Astrocyte (in vitro differentiated cells and primary cell): ENCODE data around the gene LIPM. TPM values are rescaled to one million over a fixed set of nuclear protein-coding genes. Genes with fewer than 3 reads are reported as not detected.
"Not testable (repeated sequence)": the region's sequence is repeated elsewhere in the genome, so short reads cannot be mapped to it uniquely, and the experiment has no call there.

Experiments used
- DNase-seq: peaks from one replicate; pipeline ENCODE4 v3.0.0-alpha.2; 2010; ENCODE audit warnings: low read depth
- FAIRE-seq: peaks from 2 replicates; lab custom pipeline; 2011; peaks lifted over from hg19 to GRCh38; lab: Jason Lieb, UNC
- H2AFZ ChIP-seq: 2 replicates; pipeline ENCODE4 v1.6.0; 2012; ENCODE audit warnings: low read depth, low read length, inconsistent platforms
- H3K27ac ChIP-seq: 2 replicates; pipeline ENCODE4 v1.5.1; 2011; ENCODE audit warnings: low read depth, low read length, inconsistent platforms
- H3K27me3 ChIP-seq: 2 replicates; pipeline ENCODE4 v1.6.0; 2011; ENCODE audit warnings: low read length, inconsistent platforms; ENCODE audit not compliant: insufficient read depth
- H3K36me3 ChIP-seq: 2 replicates; pipeline ENCODE4 v1.5.1; 2011; ENCODE audit warnings: low read length, inconsistent platforms; ENCODE audit not compliant: insufficient read depth
- H3K4me1 ChIP-seq: 2 replicates; pipeline ENCODE4 v1.5.1; 2011; ENCODE audit warnings: low read length, inconsistent platforms; ENCODE audit not compliant: insufficient read depth
- H3K4me2 ChIP-seq: 2 replicates; pipeline ENCODE4 v1.6.0; 2012; ENCODE audit warnings: low read length, inconsistent platforms
- H3K4me3 ChIP-seq: 2 replicates; pipeline ENCODE4 v1.5.1; 2011; ENCODE audit warnings: low read depth, mild to moderate bottlenecking, low read length, inconsistent platforms; ENCODE audit not compliant: insufficient read depth
- H3K79me2 ChIP-seq: 2 replicates; pipeline ENCODE4 v1.6.0; 2012; ENCODE audit warnings: mild to moderate bottlenecking, low read length, inconsistent platforms; ENCODE audit not compliant: insufficient read depth
- H3K9ac ChIP-seq: 2 replicates; pipeline ENCODE4 v1.6.0; 2012; ENCODE audit warnings: mild to moderate bottlenecking, low read length, inconsistent platforms
- H3K9me3 ChIP-seq: 2 replicates; pipeline ENCODE4 v1.5.1; 2012; ENCODE audit warnings: low read depth, mild to moderate bottlenecking, low read length, inconsistent platforms; ENCODE audit not compliant: insufficient read depth
- H4K20me1 ChIP-seq: 2 replicates; pipeline ENCODE4 v1.6.0; 2012; ENCODE audit warnings: low read length, inconsistent platforms; ENCODE audit not compliant: insufficient read depth
- H3K27ac Mint-ChIP-seq: one replicate; pipeline ENCODE4 v1.8.0; 2021; ENCODE audit warnings: mild to moderate bottlenecking, mixed read lengths; ENCODE audit not compliant: unreplicated experiment
- H3K27me3 Mint-ChIP-seq: one replicate; pipeline ENCODE4 v1.8.0; 2021; ENCODE audit warnings: low read depth, mixed read lengths; ENCODE audit not compliant: unreplicated experiment
- H3K36me3 Mint-ChIP-seq: one replicate; pipeline ENCODE4 v1.8.0; 2021; ENCODE audit warnings: low read depth, mixed read lengths; ENCODE audit not compliant: unreplicated experiment
- H3K4me1 Mint-ChIP-seq: one replicate; pipeline ENCODE4 v1.8.0; 2021; ENCODE audit warnings: low read depth, mixed read lengths; ENCODE audit not compliant: unreplicated experiment
- H3K4me3 Mint-ChIP-seq: one replicate; pipeline ENCODE4 v1.8.0; 2021; ENCODE audit warnings: mild to moderate bottlenecking, moderate library complexity, mixed read lengths; ENCODE audit not compliant: unreplicated experiment
- H3K9me3 Mint-ChIP-seq: one replicate; pipeline ENCODE4 v1.8.0; 2021; ENCODE audit warnings: mild to moderate bottlenecking, mixed read lengths; ENCODE audit not compliant: unreplicated experiment
- EZH2 ChIP-seq: IDR thresholded peaks from 2 replicates; pipeline ENCODE4 v1.6.1; 2012; ENCODE audit warnings: mild to moderate bottlenecking, low read length, inconsistent platforms; ENCODE audit not compliant: insufficient read depth
- total RNA-seq: library from RNA; stranded (reverse); gene quantifications from 2 replicates; pipeline ENCODE4 v1.2.1, GENCODE V29; 2021
- TF ChIP-seq, protein P1 (sequence below): IDR thresholded peaks from 2 replicates; pipeline ENCODE4 v1.5.1; 2011; ENCODE audit warnings: low read depth, mild to moderate bottlenecking, inconsistent platforms, low read length, moderate library complexity; ENCODE audit not compliant: insufficient read depth

LIPM gene
- total RNA-seq, 1 donor from 2014 or later, result not detected

DNA sequence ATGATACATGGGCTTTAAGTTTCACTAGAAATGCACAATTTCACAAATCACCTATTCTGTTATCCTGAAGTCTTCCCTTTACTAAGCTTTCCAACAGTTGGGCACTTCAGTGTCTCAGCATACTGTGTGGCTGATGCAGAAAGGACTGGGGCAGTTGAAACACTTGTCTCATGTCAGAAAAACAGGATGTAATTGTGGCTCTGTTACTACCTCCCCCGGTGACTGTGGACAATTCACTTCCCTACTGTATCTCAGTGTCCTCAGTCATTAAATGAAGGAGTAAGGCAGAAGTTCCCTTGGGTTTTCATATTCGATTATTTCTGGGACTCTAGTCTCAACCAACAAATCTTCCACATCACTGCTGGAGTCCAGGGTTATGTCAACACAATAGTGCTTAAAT, 31.2 kb downstream of the LIPM start:
- no peak overlapping the region for H3K27ac ChIP-seq
- no peaks in the 10 kb centered on the region for H3K9me3 ChIP-seq
- no peaks in the 10 kb centered on the region for H3K36me3 ChIP-seq
- H3K27me3 Mint-ChIP-seq, result peaks cover 2% of the 10 kb centered on the region
- H3K79me2 ChIP-seq, result no peaks in the 10 kb centered on the region
- H3K4me3 ChIP-seq, result no peak overlapping the region
- H2AFZ ChIP-seq, result no peak overlapping the region
- no peaks in the 10 kb centered on the region for H4K20me1 ChIP-seq
- no peak overlapping the region for H3K4me3 Mint-ChIP-seq
- no peaks in the 10 kb centered on the region for H3K4me1 ChIP-seq
- H3K9me3 Mint-ChIP-seq, result no peaks in the 10 kb centered on the region
- H3K4me1 Mint-ChIP-seq, result no peaks in the 10 kb centered on the region
- H3K27ac Mint-ChIP-seq, result no peak overlapping the region
- H3K36me3 Mint-ChIP-seq, result no peaks in the 10 kb centered on the region
- FAIRE-seq (no peak), DNase-seq (no peak)
- no peak for TF ChIP-seq EZH2
- TF ChIP-seq, protein P1, sequence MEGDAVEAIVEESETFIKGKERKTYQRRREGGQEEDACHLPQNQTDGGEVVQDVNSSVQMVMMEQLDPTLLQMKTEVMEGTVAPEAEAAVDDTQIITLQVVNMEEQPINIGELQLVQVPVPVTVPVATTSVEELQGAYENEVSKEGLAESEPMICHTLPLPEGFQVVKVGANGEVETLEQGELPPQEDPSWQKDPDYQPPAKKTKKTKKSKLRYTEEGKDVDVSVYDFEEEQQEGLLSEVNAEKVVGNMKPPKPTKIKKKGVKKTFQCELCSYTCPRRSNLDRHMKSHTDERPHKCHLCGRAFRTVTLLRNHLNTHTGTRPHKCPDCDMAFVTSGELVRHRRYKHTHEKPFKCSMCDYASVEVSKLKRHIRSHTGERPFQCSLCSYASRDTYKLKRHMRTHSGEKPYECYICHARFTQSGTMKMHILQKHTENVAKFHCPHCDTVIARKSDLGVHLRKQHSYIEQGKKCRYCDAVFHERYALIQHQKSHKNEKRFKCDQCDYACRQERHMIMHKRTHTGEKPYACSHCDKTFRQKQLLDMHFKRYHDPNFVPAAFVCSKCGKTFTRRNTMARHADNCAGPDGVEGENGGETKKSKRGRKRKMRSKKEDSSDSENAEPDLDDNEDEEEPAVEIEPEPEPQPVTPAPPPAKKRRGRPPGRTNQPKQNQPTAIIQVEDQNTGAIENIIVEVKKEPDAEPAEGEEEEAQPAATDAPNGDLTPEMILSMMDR, result no peak
- H3K4me2 ChIP-seq, result no peak overlapping the region
- no peak overlapping the region for H3K9ac ChIP-seq
- no peaks in the 10 kb centered on the region for H3K27me3 ChIP-seq

DNA sequence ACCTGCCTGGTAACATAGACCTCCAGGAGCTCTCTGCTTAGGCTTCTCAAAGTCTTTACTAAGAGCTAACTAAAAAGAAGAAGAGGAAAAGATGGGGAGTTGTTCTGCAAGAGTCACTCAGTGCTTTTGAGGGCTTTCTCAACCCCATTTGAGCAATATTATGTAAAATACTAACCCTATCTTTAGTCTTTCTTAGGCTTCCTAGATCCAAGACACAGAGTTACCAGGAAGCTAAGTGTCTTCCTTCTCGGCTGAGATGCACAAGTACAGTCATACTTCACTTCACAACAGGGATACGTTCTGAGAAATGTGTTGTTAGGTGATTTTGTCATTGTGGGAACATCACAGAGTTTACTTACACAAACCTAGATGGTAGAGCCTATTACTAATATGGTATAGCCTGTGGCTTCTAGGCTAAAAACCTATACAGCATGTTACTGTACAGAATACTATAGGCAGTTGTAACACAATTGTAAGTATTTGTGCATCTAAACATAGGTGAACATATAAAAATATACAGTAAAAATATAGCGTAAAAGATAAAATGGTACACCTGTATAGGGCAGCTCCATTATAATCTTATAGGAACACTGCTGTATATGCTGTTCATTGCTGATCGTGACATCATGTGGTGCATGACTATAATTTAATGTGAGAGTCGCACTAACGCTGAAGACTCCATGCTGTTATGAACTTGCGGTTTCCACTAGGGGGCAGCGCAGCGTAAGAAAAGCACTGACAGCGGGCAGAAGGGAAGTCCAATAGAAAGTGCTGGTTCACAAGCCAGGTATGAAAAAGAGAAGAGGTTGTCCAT, 32.8 kb downstream of the LIPM start:
- TF ChIP-seq, protein P1, result peak; percentile 94
- no peak for TF ChIP-seq EZH2
- Mint-ChIP-seq H3K4me3 (no peak overlapping the region), H3K27me3 (peaks cover 4% of the 10 kb centered on the region), H3K36me3 (no peaks in the 10 kb centered on the region), H3K4me1 (no peaks in the 10 kb centered on the region), H3K27ac (no peak overlapping the region), H3K9me3 (no peaks in the 10 kb centered on the region)
- FAIRE-seq, result peak; percentile 80
- Histone ChIP-seq H3K79me2 (no peaks in the 10 kb centered on the region), H3K4me2 (no peak overlapping the region), H3K27ac (no peak overlapping the region), H3K27me3 (no peaks in the 10 kb centered on the region), H3K9me3 (no peaks in the 10 kb centered on the region), H3K9ac (no peak overlapping the region), H2AFZ (no peak overlapping the region), H3K4me3 (no peak overlapping the region), H4K20me1 (no peaks in the 10 kb centered on the region), H3K36me3 (no peaks in the 10 kb centered on the region), H3K4me1 (no peaks in the 10 kb centered on the region)
- DNase-seq, result peak; percentile 67

DNA sequence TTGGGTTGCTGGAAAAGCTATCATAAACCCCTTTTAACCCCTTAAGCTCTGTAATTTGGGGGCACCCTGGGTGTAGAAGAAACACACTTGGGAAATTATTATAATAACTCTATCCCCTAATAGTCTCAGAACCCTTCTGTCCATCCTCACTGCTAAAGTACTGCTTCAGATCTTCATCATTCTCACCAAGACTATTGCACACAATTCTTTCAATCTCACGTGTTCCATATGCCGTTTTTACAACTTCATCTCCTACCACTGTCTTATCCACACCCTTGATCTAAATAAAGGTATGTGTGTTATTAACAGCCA, 33.3 kb downstream of the LIPM start:
- TF ChIP-seq, protein P1, result no peak
- no peak for TF ChIP-seq EZH2
- no peaks in the 10 kb centered on the region for H3K9me3 Mint-ChIP-seq
- H3K27ac ChIP-seq, result no peak overlapping the region
- H3K27me3 ChIP-seq, result no peaks in the 10 kb centered on the region
- FAIRE-seq, result no peak
- H4K20me1 ChIP-seq, result no peaks in the 10 kb centered on the region
- no peak overlapping the region for H3K9ac ChIP-seq
- no peak for DNase-seq
- no peaks in the 10 kb centered on the region for H3K9me3 ChIP-seq
- H3K36me3 Mint-ChIP-seq, result no peaks in the 10 kb centered on the region
- no peak overlapping the region for H2AFZ ChIP-seq
- H3K79me2 ChIP-seq, result no peaks in the 10 kb centered on the region
- H3K27me3 Mint-ChIP-seq, result peaks cover 6% of the 10 kb centered on the region
- H3K36me3 ChIP-seq, result no peaks in the 10 kb centered on the region
- no peaks in the 10 kb centered on the region for H3K4me1 Mint-ChIP-seq
- no peak overlapping the region for H3K4me2 ChIP-seq
- H3K27ac Mint-ChIP-seq, result no peak overlapping the region
- no peak overlapping the region for H3K4me3 Mint-ChIP-seq
- no peak overlapping the region for H3K4me3 ChIP-seq
- H3K4me1 ChIP-seq, result no peaks in the 10 kb centered on the region

DNA sequence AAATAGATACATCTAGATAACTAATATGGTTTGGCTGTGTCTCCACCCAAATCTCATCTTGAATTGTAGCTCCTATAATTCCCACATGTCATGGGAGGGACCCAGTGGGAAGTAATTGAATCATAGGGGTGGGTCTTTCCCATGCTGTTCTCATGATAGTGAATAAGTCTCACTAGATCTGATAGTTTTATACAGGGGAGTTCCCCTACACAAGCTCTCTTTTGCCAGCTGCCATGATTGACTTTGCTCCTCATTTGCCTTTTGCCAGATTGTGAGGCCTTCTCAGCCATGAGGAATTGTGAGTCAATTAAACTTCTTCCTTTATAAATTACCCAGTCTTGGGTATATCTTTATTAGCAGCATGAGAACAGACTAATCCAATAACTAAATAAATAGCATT, 35.1 kb downstream of the LIPM start:
- not testable (repeated sequence) for H3K79me2 ChIP-seq, H3K4me3 Mint-ChIP-seq, H3K9ac ChIP-seq, H3K27me3 Mint-ChIP-seq, H3K36me3 Mint-ChIP-seq, H4K20me1 ChIP-seq, DNase-seq, H3K27ac Mint-ChIP-seq, H3K4me1 ChIP-seq, H3K27ac ChIP-seq, H3K9me3 ChIP-seq, H2AFZ ChIP-seq, H3K36me3 ChIP-seq, FAIRE-seq, H3K4me3 ChIP-seq, H3K27me3 ChIP-seq, H3K4me1 Mint-ChIP-seq, H3K9me3 Mint-ChIP-seq, H3K4me2 ChIP-seq
